GM12878 (cell line): Measurements from ENCODE around the gene METTL8. TPM values are rescaled to one million over a fixed set of nuclear protein-coding genes. Genes with fewer than 3 reads are reported as not detected.

Experiments
- BCLAF1 ChIP-seq: fragments of 450-650 bp; IDR thresholded peaks from 2 replicates; pipeline ENCODE4 v1.6.1; 2017; ENCODE audit warnings: antibody characterized with exemption, mild to moderate bottlenecking, moderate library complexity
- E4F1 ChIP-seq: fragments of 450-650 bp; IDR thresholded peaks from 2 replicates; pipeline ENCODE4 v1.6.1; 2018; ENCODE audit warnings: borderline replicate concordance, mild to moderate bottlenecking; ENCODE audit not compliant: partially characterized antibody
- EZH2 ChIP-seq: IDR thresholded peaks from 2 replicates; pipeline ENCODE4 v1.6.1; 2012; ENCODE audit warnings: low read depth, mild to moderate bottlenecking, control low read depth, inconsistent platforms, low read length, borderline replicate concordance; ENCODE audit not compliant: control insufficient read depth
- HSF1 ChIP-seq: fragments of 150-350 bp; IDR thresholded peaks from 2 replicates; pipeline ENCODE4 v1.6.1; 2014; ENCODE audit warnings: mild to moderate bottlenecking, low read depth, low read length
- IRF4 ChIP-seq: IDR thresholded peaks from 2 replicates; pipeline ENCODE4 v1.6.1; 2011; ENCODE audit warnings: low read depth, low read length
- IRF5 ChIP-seq: fragments of 450-650 bp; IDR thresholded peaks from 2 replicates; pipeline ENCODE4 v1.6.1; 2017; ENCODE audit warnings: borderline replicate concordance
- MXI1 ChIP-seq: fragments of 150-350 bp; IDR thresholded peaks from 2 replicates; pipeline ENCODE4 v1.6.1; 2011; ENCODE audit warnings: low read depth, mild to moderate bottlenecking, inconsistent platforms, low read length, improper control_type of control experiment
- NFIC ChIP-seq: IDR thresholded peaks from 2 replicates; pipeline ENCODE4 v1.6.1; 2012; ENCODE audit warnings: low read depth, mild to moderate bottlenecking, inconsistent platforms, low read length, moderate library complexity
- NFYA ChIP-seq: IDR thresholded peaks from 2 replicates; pipeline ENCODE4 v1.6.1; 2011; ENCODE audit warnings: low read depth, mild to moderate bottlenecking, low read length, improper control_type of control experiment, borderline replicate concordance
- NR2C1 ChIP-seq: fragments of 450-650 bp; IDR thresholded peaks from 2 replicates; pipeline ENCODE4 v1.6.1; 2017; ENCODE audit warnings: antibody characterized with exemption, mild to moderate bottlenecking, moderate library complexity
- PAX8 ChIP-seq: fragments of 450-650 bp; IDR thresholded peaks from 2 replicates; pipeline ENCODE4 v1.6.1; 2017; ENCODE audit warnings: mild to moderate bottlenecking, moderate library complexity
- PML ChIP-seq: IDR thresholded peaks from 2 replicates; pipeline ENCODE4 v1.6.1; 2012; ENCODE audit warnings: low read length, inconsistent platforms
- POLR2AphosphoS2 ChIP-seq: IDR thresholded peaks from 2 replicates; pipeline ENCODE4 v1.6.1; 2011; ENCODE audit warnings: low read depth, mild to moderate bottlenecking, low read length, improper control_type of control experiment, moderate library complexity
- RELB ChIP-seq: fragments of 450-650 bp; IDR thresholded peaks from 2 replicates; pipeline ENCODE4 v1.6.1; 2017; ENCODE audit warnings: low read depth, mild to moderate bottlenecking, moderate library complexity
- SIN3A ChIP-seq: IDR thresholded peaks from 2 replicates; pipeline ENCODE4 v1.6.1; 2012; ENCODE audit warnings: low read depth, low read length, improper control_type of control experiment
- SRF ChIP-seq, 2 experiments: IDR thresholded peaks; 2 replicates each; pipeline ENCODE4 v1.6.1; 2011; ENCODE audit warnings: low read depth in 2 of 2, low read length in 2 of 2, mild to moderate bottlenecking in 1 of 2, moderate library complexity in 1 of 2
- TCF12 ChIP-seq: IDR thresholded peaks from 2 replicates; pipeline ENCODE4 v1.6.1; 2011; ENCODE audit warnings: low read depth, mild to moderate bottlenecking, low read length
- TCF7 ChIP-seq: IDR thresholded peaks from 2 replicates; pipeline ENCODE4 v1.6.1; 2014; ENCODE audit warnings: antibody characterized with exemption, borderline replicate concordance
- ZBED1 ChIP-seq: IDR thresholded peaks from 2 replicates; pipeline ENCODE4 v1.6.1; 2016; ENCODE audit warnings: borderline replicate concordance
- ZNF217 ChIP-seq: fragments of 450-650 bp; IDR thresholded peaks from 2 replicates; pipeline ENCODE4 v1.6.1; 2017; ENCODE audit warnings: antibody characterized with exemption, mild to moderate bottlenecking
- polyA plus RNA-seq, 11 experiments: library from polyadenylated mRNA; depleted of rRNA in 4 of 11; unstranded in 6 of 11; stranded (reverse) in 5 of 11; fragments of >200 nt; fragmentation: Nextera tagmentation in 4 of 11; fragmentation: Illumina TruSeq in 1 of 11; extraction: Ambion mirVana in 4 of 11; extraction: Trizol in 1 of 11; gene quantifications; 1 replicate in 1 of 11; 2 replicates in 10 of 11; pipeline versions ENCODE4 v1.2.1 to v1.2.3, GENCODE V29; 2011 to 2016; ENCODE audit warnings: inconsistent platforms in 2 of 11, missing spikeins in 2 of 11, low read depth in 1 of 11
- total RNA-seq, 4 experiments: library from RNA; depleted of rRNA in 3 of 4; stranded (reverse); fragments of >200 nt in 3 of 4; fragmentation: Illumina TruSeq in 1 of 4; extraction: Trizol in 1 of 4; gene quantifications; 2 replicates each; pipeline versions ENCODE4 v1.2.1 to v1.2.3, GENCODE V29; 2013 to 2021

The METTL8 gene
- total and polyA plus RNA-seq, 10 of the 15 experiments (the other 5 are each of a cell fraction or from before 2014, with no cell fraction given) = 30.8 to 96.3 (median 51.5) TPM

GRCh38 chr2:171319164-171319810 is 114.5 kb downstream of the METTL8 start (continued):
- TF ChIP-seq BCLAF1 = no peak
- TF ChIP-seq RELB = peak; percentile 91
- peak; percentile 80 for TF ChIP-seq TCF12
- peak; percentile 67; the same call in 1 of the 2 replicates for TF ChIP-seq PAX8
- peak; percentile 79 for TF ChIP-seq ZBED1
- peak; percentile 23; the same call in 1 of the 2 replicates for TF ChIP-seq POLR2AphosphoS2
- no peak for TF ChIP-seq IRF5
- no peak for TF ChIP-seq HSF1
- peak in 1 of 2 experiments; percentile 75; a peak in 2 of 4 replicates for TF ChIP-seq SRF (IDR thresholded peaks at IDR 0.05; ENCODE audit: low read depth in 2 of 2, low read length in 2 of 2)
- TF ChIP-seq EZH2 = no peak
- no peak for TF ChIP-seq NFYA
- no peak for TF ChIP-seq MXI1
- no peak for TF ChIP-seq SIN3A
- TF ChIP-seq IRF4 = peak; percentile 99
- TF ChIP-seq ZNF217 = 0 out of 2 replicates have a peak, but pooled peaks have one; percentile 36
- TF ChIP-seq NR2C1 = no peak
- no peak; the same call in 1 of the 2 replicates for TF ChIP-seq TCF7
- TF ChIP-seq E4F1 = no peak
- peak; percentile 99 for TF ChIP-seq NFIC
- peak; percentile 91; the same call in 1 of the 2 replicates for TF ChIP-seq PML
